ENCODE results near the gene DCAF5.
"Not testable (repeated sequence)": the region's sequence is repeated elsewhere in the genome, so short reads cannot be mapped to it uniquely, and the experiment has no call there.

Gene DCAF5

GRCh38 chr14:69038455-69039287 lies 114.2 kb downstream of the DCAF5 start:
- no peak for DNase-seq

- no peak for DNase-seq
Observed at GRCh38 chr14:69037790-69038454, 115.0 kb downstream of the DCAF5 start.

- no peak for DNase-seq
Observed at GRCh38 chr14:69036757-69037506, 116.0 kb downstream of the DCAF5 start.

- DNase-seq: no peak
Observed at GRCh38 chr14:69034612-69035262, 118.2 kb downstream of the DCAF5 start.

GRCh38 chr14:69027242-69027913 lies 125.5 kb downstream of the DCAF5 start:
- DNase-seq: no peak

- DNase-seq: no peak
Observed at GRCh38 chr14:69023035-69023434, 129.9 kb downstream of the DCAF5 start.

- not testable (repeated sequence) for DNase-seq
Observed at GRCh38 chr14:69022093-69022492, 130.8 kb downstream of the DCAF5 start.

GRCh38 chr14:69017706-69018105 lies 135.2 kb downstream of the DCAF5 start:
- no peak for DNase-seq

GRCh38 chr14:69014829-69015259 lies 138.1 kb downstream of the DCAF5 start:
- no peak for DNase-seq

GRCh38 chr14:69013943-69014782 lies 138.8 kb downstream of the DCAF5 start:
- no peak for DNase-seq

GRCh38 chr14:69012256-69012953 lies 140.5 kb downstream of the DCAF5 start:
- no peak for DNase-seq

GRCh38 chr14:69010648-69011047 lies 142.3 kb downstream of the DCAF5 start:
- no peak for DNase-seq

- no peak for DNase-seq
Observed at GRCh38 chr14:69008421-69008884, 144.5 kb downstream of the DCAF5 start.

- DNase-seq: no peak
Observed at GRCh38 chr14:69006346-69006745, 146.6 kb downstream of the DCAF5 start.

GRCh38 chr14:69005432-69006148 lies 147.3 kb downstream of the DCAF5 start:
- no peak for DNase-seq

- DNase-seq: no peak
Observed at GRCh38 chr14:69004731-69005431, 148.0 kb downstream of the DCAF5 start.

- no peak for DNase-seq
Observed at GRCh38 chr14:69003626-69004025, 149.3 kb downstream of the DCAF5 start.

GRCh38 chr14:69002069-69002468 lies 150.8 kb downstream of the DCAF5 start:
- no peak for DNase-seq

- no peak for DNase-seq
Observed at GRCh38 chr14:69001375-69001774, 151.5 kb downstream of the DCAF5 start.

Data from NCI-H187 (cell line).